Prostate gland (tissue), 2 donors: ENCODE data around the gene CDK14.

ENCODE experiments used
- POLR2A ChIP-seq: fragments of 450-650 bp; IDR thresholded peaks from one replicate; pipeline ENCODE4 v1.6.1; 2016; ENCODE audit warnings: antibody characterized with exemption, mild to moderate bottlenecking
- POLR2AphosphoS5 ChIP-seq: sonication (generic); formaldehyde crosslinking; IDR thresholded peaks from one replicate; pipeline ENCODE4 v1.6.1; 2017; ENCODE audit warnings: antibody characterized with exemption
- TF ChIP-seq, protein P1 (sequence below), 4 experiments: fragments of 200-600 bp in 2 of 4; fragments of 450-650 bp in 2 of 4; sonication (generic) in 2 of 4; IDR thresholded peaks; 1 replicate in 3 of 4; 2 replicates in 1 of 4; pipeline ENCODE4 v1.5.1; 2016 to 2019; ENCODE audit warnings: antibody characterized with exemption in 4 of 4, mild to moderate bottlenecking in 2 of 4, moderate library complexity in 2 of 4

DNA sequence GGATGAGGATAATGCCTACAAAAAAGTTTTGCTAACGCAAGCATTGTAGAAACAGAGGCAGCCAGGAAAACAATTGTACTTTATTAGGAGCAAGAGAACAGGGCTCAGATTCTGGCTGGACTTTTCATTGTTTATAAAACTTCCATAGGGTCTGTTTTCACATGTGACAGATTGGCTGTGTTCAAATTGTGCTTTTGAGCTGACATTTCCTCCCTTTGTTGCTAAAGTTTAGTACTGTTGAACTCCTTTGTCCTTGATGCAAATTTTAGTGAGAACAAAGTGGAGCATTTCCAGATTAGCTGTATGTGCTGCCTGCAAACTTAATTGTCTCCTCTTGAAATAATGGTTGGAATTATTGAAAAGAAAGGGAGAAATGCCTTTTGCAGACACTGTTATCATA, 447.1 kb downstream of the CDK14 start:
- TF ChIP-seq POLR2AphosphoS5, result no peak
- TF ChIP-seq, protein P1, sequence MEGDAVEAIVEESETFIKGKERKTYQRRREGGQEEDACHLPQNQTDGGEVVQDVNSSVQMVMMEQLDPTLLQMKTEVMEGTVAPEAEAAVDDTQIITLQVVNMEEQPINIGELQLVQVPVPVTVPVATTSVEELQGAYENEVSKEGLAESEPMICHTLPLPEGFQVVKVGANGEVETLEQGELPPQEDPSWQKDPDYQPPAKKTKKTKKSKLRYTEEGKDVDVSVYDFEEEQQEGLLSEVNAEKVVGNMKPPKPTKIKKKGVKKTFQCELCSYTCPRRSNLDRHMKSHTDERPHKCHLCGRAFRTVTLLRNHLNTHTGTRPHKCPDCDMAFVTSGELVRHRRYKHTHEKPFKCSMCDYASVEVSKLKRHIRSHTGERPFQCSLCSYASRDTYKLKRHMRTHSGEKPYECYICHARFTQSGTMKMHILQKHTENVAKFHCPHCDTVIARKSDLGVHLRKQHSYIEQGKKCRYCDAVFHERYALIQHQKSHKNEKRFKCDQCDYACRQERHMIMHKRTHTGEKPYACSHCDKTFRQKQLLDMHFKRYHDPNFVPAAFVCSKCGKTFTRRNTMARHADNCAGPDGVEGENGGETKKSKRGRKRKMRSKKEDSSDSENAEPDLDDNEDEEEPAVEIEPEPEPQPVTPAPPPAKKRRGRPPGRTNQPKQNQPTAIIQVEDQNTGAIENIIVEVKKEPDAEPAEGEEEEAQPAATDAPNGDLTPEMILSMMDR (IDR thresholded peaks at IDR 0.05), result no peak
- TF ChIP-seq POLR2A, result no peak
